Keratinocyte (primary cell): Measurements from ENCODE around the gene MYO1G. TPM values are rescaled to one million over a fixed set of nuclear protein-coding genes. Genes with fewer than 3 reads are reported as not detected.
"Not testable (repeated sequence)": the region's sequence is repeated elsewhere in the genome, so short reads cannot be mapped to it uniquely, and the experiment has no call there.

Experiments used
- DNase-seq: peaks from one replicate; pipeline ENCODE4 v3.0.0-alpha.2; 2011; ENCODE audit warnings: low read depth, missing footprints, low spot score
- FAIRE-seq: peaks from 2 replicates; lab custom pipeline; 2011; peaks lifted over from hg19 to GRCh38; lab: Jason Lieb, UNC
- H2AFZ ChIP-seq: 2 replicates; pipeline ENCODE4 v1.6.0; 2012; ENCODE audit warnings: low read length, control low read depth, inconsistent platforms; ENCODE audit not compliant: control insufficient read depth
- H3K27ac ChIP-seq: 2 replicates; pipeline ENCODE4 v1.5.1; 2011; ENCODE audit warnings: low read length; ENCODE audit not compliant: control insufficient read depth, insufficient read depth
- H3K27me3 ChIP-seq: 3 replicates; pipeline ENCODE4 v1.6.0; 2011; ENCODE audit warnings: low read length; ENCODE audit not compliant: control insufficient read depth, insufficient read depth; ENCODE audit errors: extremely low read depth
- H3K36me3 ChIP-seq, 2 experiments: 2 replicates in 1 of 2; 3 replicates in 1 of 2; pipeline ENCODE4 v1.5.1; 2011; ENCODE audit warnings: low read length in 2 of 2, mild to moderate bottlenecking in 1 of 2; ENCODE audit not compliant: control insufficient read depth in 2 of 2, insufficient read depth in 2 of 2; ENCODE audit errors: extremely low read depth in 1 of 2
- H3K4me1 ChIP-seq: 3 replicates; pipeline ENCODE4 v1.5.1; 2011; ENCODE audit warnings: low read length; ENCODE audit not compliant: control insufficient read depth, insufficient read depth; ENCODE audit errors: extremely low read depth
- H3K4me2 ChIP-seq: 3 replicates; pipeline ENCODE4 v1.6.0; 2011; ENCODE audit warnings: low read depth, low read length; ENCODE audit not compliant: control insufficient read depth, insufficient read depth; ENCODE audit errors: extremely low read depth
- H3K4me3 ChIP-seq, 3 experiments: fragments of 200-600 bp in 1 of 3; sonication (generic) in 1 of 3; 2 replicates in 2 of 3; 3 replicates in 1 of 3; pipeline ENCODE4 v1.5.1; 2011 to 2016; ENCODE audit warnings: low read length in 3 of 3, mild to moderate bottlenecking in 3 of 3, control low read depth in 2 of 3, inconsistent platforms in 1 of 3, low read depth in 1 of 3, mixed read lengths in 1 of 3, mixed run types in 1 of 3, moderate library complexity in 1 of 3; ENCODE audit not compliant: control insufficient read depth in 2 of 3, insufficient read depth in 2 of 3; ENCODE audit errors: extremely low read depth in 1 of 3
- H3K79me2 ChIP-seq: 2 replicates; pipeline ENCODE4 v1.6.0; 2012; ENCODE audit warnings: low read length; ENCODE audit not compliant: control insufficient read depth, insufficient read depth
- H3K9ac ChIP-seq: 3 replicates; pipeline ENCODE4 v1.6.0; 2011; ENCODE audit warnings: low read length; ENCODE audit not compliant: control insufficient read depth, insufficient read depth; ENCODE audit errors: extremely low read depth
- H3K9me1 ChIP-seq: 3 replicates; pipeline ENCODE4 v1.6.0; 2011; ENCODE audit warnings: low read length; ENCODE audit not compliant: control insufficient read depth, insufficient read depth; ENCODE audit errors: extremely low read depth
- H3K9me3 ChIP-seq: 2 replicates; pipeline ENCODE4 v1.5.1; 2012; ENCODE audit warnings: low read depth, low read length; ENCODE audit not compliant: control insufficient read depth
- H4K20me1 ChIP-seq: 3 replicates; pipeline ENCODE4 v1.6.0; 2011; ENCODE audit warnings: low read length; ENCODE audit not compliant: control insufficient read depth, insufficient read depth; ENCODE audit errors: extremely low read depth
- EZH2 ChIP-seq: IDR thresholded peaks from one replicate; pipeline ENCODE4 v1.6.1; 2012; ENCODE audit warnings: inconsistent platforms, mild to moderate bottlenecking, low read length, moderate library complexity
- dilution Hi-C: fragments of 300-500 bp; cut with MboI; formaldehyde crosslinking; loops from one replicate; pipeline ENCODE4 v1.7.0; 2020; ENCODE audit warnings: low sequenced_read_pairs; ENCODE audit not compliant: extremely low pct_ligation_motif_present
- polyA plus RNA-seq, 5 experiments: library from polyadenylated mRNA; depleted of rRNA in 3 of 5; stranded (reverse) in 3 of 5; stranded (forward) in 1 of 5; unstranded in 1 of 5; fragments of >200 nt; gene quantifications; 1 replicate in 1 of 5; 2 replicates in 3 of 5; 3 replicates in 1 of 5; pipeline versions ENCODE4 v1.2.1 to v1.2.3, GENCODE V29; 2011 to 2012; ENCODE audit warnings: missing spikeins in 2 of 5, low read depth in 1 of 5, low replicate concordance in 1 of 5
- TF ChIP-seq, protein P1 (sequence below), 3 experiments: IDR thresholded peaks in 1 of 3; conservative IDR thresholded peaks in 1 of 3; optimal IDR thresholded peaks in 1 of 3; 2 replicates in 2 of 3; 3 replicates in 1 of 3; pipeline versions ENCODE3 to v1.5.1; 2011; ENCODE audit warnings: low read length in 3 of 3, mild to moderate bottlenecking in 3 of 3, moderate library complexity in 2 of 3, control low read depth in 1 of 3, inconsistent platforms in 1 of 3; ENCODE audit not compliant: insufficient read depth in 2 of 3; ENCODE audit errors: extremely low read depth in 1 of 3

Gene MYO1G
- polyA plus RNA-seq, 1 donor (not counting 4 experiments of a cell fraction or from before 2014, with no cell fraction given), result 0.03 TPM

DNA sequence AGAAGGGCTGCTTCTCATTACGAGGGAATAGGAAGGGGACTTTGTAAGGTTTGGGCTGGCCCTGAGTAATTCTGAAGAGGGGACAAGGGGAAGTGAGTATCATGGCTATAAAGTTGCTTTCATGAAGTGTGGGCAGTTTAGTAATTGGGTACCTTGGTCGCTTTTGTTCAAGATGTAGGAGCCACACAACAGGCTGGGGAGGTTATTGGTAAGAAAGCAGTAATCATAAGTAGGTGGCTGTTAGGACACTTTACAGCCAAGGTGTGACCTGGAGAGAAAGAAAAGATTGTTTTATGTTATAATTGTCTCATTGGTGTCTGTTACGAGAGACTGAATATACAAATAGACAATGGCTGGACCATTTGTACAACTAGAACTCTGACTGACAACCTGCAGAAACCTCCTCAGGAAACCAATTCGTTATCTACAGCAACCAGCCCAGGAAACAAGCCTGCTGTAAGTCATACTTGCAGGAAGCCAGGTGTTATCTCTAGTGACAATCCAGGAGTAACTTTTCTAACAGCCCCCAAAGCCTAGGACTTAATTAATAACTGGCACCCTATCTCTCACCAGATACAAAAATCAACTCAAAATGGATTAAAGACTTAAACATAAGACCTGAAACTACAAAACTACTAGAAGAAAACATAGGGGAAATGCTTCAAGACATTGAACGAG is 16.2 kb upstream of the MYO1G start:
- no peak overlapping the region for H2AFZ ChIP-seq
- dilution Hi-C loops, result no loop called here

DNA sequence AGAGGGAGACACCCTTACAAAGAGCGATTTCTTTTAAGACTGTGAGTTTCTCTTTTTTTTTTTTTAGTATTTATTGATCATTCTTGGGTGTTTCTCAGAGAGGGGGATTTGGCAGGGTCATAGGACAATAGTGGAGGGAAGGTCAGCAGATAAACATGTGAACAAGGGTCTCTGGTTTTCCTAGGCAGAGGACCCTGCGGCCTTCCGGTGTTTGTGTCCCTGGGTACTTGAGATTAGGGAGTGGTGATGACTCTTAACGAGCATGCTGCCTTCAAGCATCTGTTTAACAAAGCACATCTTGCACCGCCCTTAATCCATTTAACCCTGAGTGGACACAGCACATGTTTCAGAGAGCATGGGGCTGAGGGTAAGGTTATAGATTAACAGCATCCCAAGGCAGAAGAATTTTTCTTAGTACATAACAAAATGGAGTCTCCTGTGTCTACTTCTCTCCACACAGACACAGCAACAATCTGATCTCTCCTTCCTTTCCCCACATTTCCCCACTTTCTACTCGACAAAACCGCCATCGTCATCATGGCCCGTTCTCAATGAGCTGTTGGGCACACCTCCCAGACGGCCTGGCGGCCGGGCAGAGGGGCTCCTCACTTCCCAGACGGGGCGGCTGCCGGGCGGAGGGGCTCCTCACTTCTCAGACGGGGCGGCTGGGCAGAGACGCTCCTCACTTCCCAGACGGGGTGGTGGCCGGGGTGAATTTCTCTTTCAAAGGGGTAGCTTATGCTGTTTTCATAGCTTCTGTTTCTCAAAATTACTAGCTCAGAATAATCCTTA is 13.4 kb upstream of the MYO1G start:
- H3K4me3 ChIP-seq, H4K20me1 ChIP-seq, H2AFZ ChIP-seq, H3K36me3 ChIP-seq, FAIRE-seq, H3K9ac ChIP-seq, DNase-seq, dilution Hi-C loops, H3K79me2 ChIP-seq, H3K27me3 ChIP-seq, H3K4me2 ChIP-seq, H3K9me1 ChIP-seq, H3K27ac ChIP-seq, H3K9me3 ChIP-seq: not testable (repeated sequence)
- peaks cover 23% of the 10 kb centered on the region for H3K4me1 ChIP-seq

More for the DNA sequence above, 16.2 kb upstream of the MYO1G start:
- H3K27me3 ChIP-seq, result no peaks in the 10 kb centered on the region
- H4K20me1 ChIP-seq, result no peaks in the 10 kb centered on the region
- H3K9me3 ChIP-seq, result no peaks in the 10 kb centered on the region
- no peak overlapping the region for H3K27ac ChIP-seq
- H3K36me3 ChIP-seq, result no peaks in the 10 kb centered on the region
- FAIRE-seq, result no peak
- H3K4me3 ChIP-seq, result no peak overlapping the region
- H3K4me2 ChIP-seq, result no peak overlapping the region
- H3K79me2 ChIP-seq, result no peaks in the 10 kb centered on the region
- no peak for DNase-seq
- H3K9me1 ChIP-seq, result no peaks in the 10 kb centered on the region
- peaks cover 17% of the 10 kb centered on the region for H3K4me1 ChIP-seq
- no peak overlapping the region for H3K9ac ChIP-seq
- TF ChIP-seq, protein P1, sequence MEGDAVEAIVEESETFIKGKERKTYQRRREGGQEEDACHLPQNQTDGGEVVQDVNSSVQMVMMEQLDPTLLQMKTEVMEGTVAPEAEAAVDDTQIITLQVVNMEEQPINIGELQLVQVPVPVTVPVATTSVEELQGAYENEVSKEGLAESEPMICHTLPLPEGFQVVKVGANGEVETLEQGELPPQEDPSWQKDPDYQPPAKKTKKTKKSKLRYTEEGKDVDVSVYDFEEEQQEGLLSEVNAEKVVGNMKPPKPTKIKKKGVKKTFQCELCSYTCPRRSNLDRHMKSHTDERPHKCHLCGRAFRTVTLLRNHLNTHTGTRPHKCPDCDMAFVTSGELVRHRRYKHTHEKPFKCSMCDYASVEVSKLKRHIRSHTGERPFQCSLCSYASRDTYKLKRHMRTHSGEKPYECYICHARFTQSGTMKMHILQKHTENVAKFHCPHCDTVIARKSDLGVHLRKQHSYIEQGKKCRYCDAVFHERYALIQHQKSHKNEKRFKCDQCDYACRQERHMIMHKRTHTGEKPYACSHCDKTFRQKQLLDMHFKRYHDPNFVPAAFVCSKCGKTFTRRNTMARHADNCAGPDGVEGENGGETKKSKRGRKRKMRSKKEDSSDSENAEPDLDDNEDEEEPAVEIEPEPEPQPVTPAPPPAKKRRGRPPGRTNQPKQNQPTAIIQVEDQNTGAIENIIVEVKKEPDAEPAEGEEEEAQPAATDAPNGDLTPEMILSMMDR (optimal IDR thresholded peaks at IDR 0.05 in 1 of 3, IDR thresholded peaks at IDR 0.05 in 1 of 3, conservative IDR thresholded peaks at IDR 0.05 in 1 of 3; ENCODE audit: extremely low read depth in 1 of 3, insufficient read depth in 2 of 3, low read length in 3 of 3), result no peak
- TF ChIP-seq EZH2, result no peak
